Posterior vena cava (tissue), 2 donors: ENCODE results near the gene SNAI1. TPM values are rescaled to one million over a fixed set of nuclear protein-coding genes. Genes with fewer than 3 reads are reported as not detected.
"Not testable (repeated sequence)": the region's sequence is repeated elsewhere in the genome, so short reads cannot be mapped to it uniquely, and the experiment has no call there.

Source experiments
- DNase-seq: peaks from one replicate; pipeline ENCODE4 v3.0.0-alpha.2; 2020; ENCODE audit warnings: low spot score
- intact Hi-C, 2 donors: fragments of 100-400 bp; cut with DNase I; formaldehyde crosslinking; loops; one replicate each; pipeline versions ENCODE4 v1.14.1 to v1.14.2; 2022 to 2023
- total RNA-seq, 2 donors: library from RNA; stranded (reverse); fragmentation: NEBNext Ultra II Directional; extraction: Animal tissue kit (Norgen Biotek cat#: 25700); gene quantifications; one replicate each; pipeline ENCODE4 v1.2.1, GENCODE V29; 2021
- donor health status: DM: yes; HTN: yes; CAD: no.
- donor health status: DM: yes; HTN: yes; CAD: no.

Gene SNAI1
- total RNA-seq, 2 donors from 2014 or later = 8.6 to 8.9 TPM

DNA sequence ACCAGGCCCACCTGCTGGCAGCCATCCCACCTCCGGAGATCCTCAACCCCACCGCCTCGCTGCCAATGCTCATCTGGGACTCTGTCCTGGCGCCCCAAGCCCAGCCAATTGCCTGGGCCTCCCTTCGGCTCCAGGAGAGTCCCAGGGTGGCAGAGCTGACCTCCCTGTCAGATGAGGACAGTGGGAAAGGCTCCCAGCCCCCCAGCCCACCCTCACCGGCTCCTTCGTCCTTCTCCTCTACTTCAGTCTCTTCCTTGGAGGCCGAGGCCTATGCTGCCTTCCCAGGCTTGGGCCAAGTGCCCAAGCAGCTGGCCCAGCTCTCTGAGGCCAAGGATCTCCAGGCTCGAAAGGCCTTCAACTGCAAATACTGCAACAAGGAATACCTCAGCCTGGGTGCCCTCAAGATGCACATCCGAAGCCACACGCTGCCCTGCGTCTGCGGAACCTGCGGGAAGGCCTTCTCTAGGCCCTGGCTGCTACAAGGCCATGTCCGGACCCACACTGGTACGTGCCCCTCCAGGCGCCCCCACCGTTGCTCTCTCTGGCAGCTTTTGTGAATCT lies 1.1 kb downstream of the SNAI1 start:
- intact Hi-C loops = loop anchor here (5.0 to 10.0 kb wide), 3 partner anchors 43 to 191 kb away; no protein-coding TSS in a partner anchor
- DNase-seq = no peak

DNA sequence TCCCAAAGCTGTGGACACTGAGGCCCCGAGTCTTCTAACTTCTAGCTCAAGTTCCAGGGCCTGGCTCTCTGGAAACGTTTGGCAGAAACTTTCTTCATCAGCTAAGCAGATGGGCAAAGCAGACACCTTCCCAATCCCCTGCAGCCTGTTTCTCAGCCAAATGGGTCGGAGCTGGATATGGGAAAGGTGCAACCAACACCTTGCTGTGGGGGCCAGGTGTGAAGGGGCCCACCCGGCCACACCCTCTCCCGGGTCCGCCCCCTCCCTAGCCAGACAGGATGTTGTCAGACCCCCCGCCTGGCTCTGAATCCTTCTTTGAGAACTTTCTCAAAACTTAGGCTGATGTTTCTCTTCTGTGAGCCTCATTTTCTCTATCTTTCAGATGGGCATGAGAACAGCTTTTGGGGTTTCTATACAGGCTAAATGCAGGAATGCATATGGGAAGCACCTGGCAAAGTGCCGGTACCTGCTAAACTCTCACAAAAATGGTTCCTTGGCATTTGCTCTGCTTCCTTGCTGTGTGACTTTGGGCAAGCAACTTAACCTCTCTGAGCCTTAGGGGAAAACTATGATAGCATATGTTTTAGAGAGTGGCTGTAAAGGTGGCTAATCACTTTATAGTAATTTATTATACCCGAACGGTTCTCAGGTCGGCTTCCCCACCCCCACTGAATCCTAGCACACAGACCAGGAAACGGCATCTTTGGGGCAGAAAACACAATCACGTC lies 1.8 kb downstream of the SNAI1 start:
- DNase-seq = no peak
- intact Hi-C loops = loop anchor here (5.0 to 10.0 kb wide), 3 partner anchors 43 to 190 kb away; no protein-coding TSS in a partner anchor

DNA sequence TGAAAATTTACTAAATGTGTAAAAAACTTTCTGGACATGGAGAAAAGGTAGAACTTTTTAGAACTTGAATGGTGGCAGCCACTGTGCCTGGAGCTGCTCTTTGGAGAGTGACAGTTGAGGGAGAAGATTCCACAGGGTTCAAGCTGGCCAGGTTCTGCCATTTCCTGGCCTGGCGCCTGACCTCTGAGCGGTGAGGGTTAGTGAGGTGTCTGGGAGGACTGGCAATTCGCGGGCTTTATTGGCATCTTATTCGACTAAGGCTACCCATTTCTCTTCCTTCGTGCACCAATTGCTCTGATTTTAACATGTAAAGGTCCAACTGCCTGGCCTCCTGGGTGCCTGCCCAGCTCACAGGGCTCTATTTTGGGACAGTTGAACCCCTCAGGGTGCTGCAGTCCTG lies 2.4 kb downstream of the SNAI1 start:
- intact Hi-C loops = loop anchor here in 1 of 2 donors (10.0 kb wide), 1 partner anchor 190 kb away; no protein-coding TSS in a partner anchor
- DNase-seq = no peak

DNA sequence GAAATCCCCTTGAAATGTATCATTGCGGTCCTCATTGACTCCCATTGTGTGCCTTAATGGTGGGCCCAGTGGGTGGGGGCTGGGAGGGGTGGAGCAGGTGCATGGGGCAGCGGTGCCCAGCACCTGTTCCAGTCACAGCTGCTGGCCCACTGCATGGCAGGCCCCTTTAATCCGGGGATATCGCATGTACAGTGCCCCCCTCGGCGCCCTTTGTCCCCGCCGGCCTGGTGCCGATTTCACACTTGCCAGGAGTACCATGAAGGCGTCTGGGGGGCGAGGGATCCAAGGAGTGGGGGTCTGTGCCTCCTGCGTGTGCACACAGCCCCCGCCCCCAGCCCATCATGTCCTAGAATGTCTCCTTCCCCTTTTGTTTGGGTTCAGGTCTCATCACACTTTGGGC lies 2.8 kb downstream of the SNAI1 start:
- DNase-seq = no peak
- intact Hi-C loops = loop anchor here in 1 of 2 donors (10.0 kb wide), 1 partner anchor 189 kb away; no protein-coding TSS in a partner anchor

DNA sequence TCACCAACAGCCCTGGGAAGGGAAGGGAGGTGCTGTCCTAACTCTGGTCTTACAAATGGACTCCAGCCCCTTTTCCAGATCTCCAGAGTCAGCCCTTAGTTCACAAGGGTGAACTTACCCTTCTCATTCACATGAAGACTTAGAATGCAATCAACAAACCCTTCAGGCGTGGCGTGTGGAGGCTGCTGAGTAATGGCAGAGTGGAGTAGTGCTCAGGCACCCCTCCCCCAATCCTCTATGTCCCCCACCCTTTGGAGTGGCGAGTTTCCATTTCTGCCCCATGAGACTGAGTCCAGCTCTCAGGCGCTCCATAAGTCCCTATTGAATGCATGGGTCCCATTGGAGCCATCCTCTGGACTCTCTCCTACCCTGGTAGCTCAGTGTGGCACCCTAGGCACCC lies 3.3 kb downstream of the SNAI1 start:
- intact Hi-C loops = loop anchor here in 1 of 2 donors (10.0 kb wide), 1 partner anchor 189 kb away; no protein-coding TSS in a partner anchor
- DNase-seq = no peak

DNA sequence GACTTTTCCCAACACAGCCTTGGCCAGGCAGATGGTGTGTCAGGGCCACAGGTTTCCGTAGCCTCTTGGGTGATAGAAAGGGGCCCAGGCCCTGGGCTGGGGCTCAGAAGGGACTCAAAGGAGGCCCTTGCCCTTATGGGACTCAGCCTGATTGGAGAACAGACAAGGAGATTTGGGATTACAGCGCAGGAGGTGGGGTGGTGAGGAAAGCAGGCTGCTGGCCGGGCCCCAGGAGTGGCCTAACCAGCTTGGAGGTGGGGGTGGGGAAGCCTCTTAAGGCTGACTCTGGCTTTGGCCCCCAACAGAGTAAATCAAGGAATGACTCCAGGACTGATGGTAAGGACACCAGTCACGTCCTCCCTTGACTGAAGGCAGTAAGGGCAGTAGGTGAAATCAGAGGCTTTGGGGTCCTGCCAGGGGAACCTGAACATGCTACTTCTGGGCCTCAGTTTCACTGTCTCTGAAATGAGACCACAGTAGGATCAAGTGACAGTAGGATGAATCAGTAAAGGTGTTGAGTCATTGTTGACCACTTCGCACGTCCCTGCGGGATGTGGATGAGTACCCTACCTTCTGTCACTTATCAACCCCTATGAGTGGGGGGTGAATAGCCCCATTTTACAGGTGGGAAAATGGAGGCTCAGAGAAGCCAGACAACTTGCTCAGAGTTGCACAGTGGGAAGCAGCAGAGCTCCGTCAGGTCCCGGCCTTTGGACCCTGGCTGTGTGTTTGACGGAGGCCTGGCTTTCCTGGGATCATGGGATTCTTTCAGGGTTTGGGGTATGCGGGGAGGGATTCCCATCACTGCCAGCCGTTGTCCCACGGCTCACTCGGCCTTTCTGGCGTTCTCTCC lies 4.5 kb downstream of the SNAI1 start:
- DNase-seq = no peak
- intact Hi-C loops = loop anchor here in 1 of 2 donors (10.0 kb wide), 1 partner anchor 188 kb away; no protein-coding TSS in a partner anchor

DNA sequence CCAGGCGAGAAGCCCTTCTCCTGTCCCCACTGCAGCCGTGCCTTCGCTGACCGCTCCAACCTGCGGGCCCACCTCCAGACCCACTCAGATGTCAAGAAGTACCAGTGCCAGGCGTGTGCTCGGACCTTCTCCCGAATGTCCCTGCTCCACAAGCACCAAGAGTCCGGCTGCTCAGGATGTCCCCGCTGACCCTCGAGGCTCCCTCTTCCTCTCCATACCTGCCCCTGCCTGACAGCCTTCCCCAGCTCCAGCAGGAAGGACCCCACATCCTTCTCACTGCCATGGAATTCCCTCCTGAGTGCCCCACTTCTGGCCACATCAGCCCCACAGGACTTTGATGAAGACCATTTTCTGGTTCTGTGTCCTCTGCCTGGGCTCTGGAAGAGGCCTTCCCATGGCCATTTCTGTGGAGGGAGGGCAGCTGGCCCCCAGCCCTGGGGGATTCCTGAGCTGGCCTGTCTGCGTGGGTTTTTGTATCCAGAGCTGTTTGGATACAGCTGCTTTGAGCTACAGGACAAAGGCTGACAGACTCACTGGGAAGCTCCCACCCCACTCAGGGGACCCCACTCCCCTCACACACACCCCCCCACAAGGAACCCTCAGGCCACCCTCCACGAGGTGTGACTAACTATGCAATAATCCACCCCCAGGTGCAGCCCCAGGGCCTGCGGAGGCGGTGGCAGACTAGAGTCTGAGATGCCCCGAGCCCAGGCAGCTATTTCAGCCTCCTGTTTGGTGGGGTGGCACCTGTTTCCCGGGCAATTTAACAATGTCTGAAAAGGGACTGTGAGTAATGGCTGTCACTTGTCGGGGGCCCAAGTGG lies 5.3 kb downstream of the SNAI1 start:
- intact Hi-C loops = loop anchor here in 1 of 2 donors (10.0 kb wide), 1 partner anchor 187 kb away; no protein-coding TSS in a partner anchor
- no peak for DNase-seq

DNA sequence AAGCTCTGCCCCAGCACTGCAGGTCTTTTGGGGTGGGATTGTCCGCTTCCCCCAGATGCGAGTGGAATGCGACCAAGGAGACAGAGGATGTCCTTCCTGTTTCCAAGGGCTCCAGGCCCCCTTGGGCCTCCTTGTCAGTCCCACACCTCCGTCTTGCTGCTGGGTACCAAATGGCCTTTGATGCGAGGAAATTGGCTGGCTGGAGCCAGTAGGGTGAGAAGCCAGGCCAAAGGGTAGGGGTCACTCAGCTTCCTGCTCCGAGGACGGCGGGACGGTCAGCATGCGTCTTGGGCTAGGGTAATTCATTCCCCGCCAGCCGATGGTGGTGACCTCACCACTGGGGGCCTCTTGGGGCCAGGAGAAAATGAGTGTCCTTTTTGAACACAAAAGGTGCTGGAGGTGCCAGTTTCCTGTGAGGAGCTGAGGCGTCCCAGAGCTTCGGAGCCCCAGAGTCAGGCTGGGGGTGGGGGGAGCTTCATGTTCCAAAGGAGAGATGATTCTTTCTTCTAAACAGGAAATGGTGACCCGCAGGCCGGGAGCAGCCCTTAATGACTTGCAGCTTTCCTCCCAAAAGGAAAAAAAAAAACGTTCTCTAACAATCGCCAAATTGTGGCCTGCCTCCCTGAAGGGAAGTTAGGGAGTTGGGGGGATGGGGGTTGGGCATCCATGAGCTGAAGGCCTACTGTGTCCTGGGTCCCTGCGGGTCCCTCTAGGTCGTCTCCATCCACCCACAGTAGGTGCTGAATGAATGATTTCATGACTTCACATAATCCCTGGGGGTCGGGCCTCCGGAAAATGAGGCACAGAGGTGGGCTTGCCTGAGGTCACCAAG lies 6.7 kb downstream of the SNAI1 start:
- intact Hi-C loops = loop anchor here in 1 of 2 donors (10.0 kb wide), 1 partner anchor 185 kb away; no protein-coding TSS in a partner anchor
- peak; percentile 92 for DNase-seq

DNA sequence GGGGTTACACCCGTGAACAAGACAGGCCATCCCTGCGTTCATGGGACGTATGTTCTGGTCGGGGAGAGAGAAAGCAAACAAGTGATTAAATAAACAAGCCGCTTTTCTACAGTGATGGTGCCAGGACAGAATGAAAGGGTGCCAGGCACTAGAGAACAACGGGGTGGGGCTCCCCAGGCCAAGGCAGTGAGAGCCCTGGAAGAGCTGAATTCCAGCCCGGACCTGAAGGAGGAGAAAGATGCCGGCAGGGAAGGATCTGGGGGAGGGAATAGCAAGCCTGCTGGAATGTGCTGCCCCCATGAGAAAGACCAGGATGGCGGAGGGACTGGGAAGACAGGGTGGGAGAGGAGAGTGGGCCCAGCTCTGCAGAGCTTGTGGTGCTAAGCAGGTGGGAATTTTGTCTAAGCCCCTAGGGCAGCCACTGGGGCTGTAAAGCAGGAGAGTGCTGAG lies 7.5 kb downstream of the SNAI1 start:
- intact Hi-C loops = no loop called here
- DNase-seq = no peak

DNA sequence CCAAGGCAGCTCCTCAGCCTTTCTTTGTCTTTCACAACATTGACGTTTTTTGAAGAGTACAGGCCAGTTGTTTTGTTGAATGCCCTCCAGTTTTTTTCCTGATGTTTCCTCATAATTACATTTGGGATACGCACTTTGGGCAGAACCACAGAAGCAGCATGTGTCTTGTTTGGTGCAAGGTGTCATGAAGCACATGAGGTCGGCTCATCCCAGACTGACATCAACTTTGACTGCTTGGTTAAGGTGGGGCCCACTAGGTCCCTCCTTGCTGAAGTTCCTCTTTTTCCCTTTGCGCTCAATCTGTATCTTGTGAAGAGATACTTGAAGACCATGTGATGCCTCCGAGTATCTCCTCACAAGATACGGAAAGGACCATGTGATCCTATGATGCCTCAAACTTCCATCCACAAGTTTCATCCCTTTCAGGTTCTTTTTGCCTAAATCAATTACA lies 10.5 kb downstream of the SNAI1 start:
- DNase-seq = no peak
- intact Hi-C loops = no loop called here

DNA sequence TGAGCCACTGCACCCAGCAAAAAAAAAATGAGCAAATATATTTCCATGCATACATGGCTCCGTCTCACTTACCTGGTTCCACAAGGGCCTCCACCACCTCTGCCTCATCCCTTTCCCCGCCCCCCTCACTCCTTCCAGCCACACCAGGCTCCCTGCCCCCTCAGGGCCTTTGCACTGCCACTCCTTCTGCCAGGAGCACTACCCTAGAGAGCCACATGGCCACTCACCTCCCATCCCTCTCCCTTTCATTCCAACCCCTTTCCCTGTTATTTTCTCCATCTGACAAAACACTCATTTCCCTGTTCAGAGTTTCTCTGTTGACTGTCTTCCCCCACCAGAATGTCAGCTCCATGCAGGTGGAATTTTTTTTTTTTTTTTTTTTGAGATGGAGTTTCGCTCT lies 12.8 kb downstream of the SNAI1 start:
- no peak for DNase-seq

DNA sequence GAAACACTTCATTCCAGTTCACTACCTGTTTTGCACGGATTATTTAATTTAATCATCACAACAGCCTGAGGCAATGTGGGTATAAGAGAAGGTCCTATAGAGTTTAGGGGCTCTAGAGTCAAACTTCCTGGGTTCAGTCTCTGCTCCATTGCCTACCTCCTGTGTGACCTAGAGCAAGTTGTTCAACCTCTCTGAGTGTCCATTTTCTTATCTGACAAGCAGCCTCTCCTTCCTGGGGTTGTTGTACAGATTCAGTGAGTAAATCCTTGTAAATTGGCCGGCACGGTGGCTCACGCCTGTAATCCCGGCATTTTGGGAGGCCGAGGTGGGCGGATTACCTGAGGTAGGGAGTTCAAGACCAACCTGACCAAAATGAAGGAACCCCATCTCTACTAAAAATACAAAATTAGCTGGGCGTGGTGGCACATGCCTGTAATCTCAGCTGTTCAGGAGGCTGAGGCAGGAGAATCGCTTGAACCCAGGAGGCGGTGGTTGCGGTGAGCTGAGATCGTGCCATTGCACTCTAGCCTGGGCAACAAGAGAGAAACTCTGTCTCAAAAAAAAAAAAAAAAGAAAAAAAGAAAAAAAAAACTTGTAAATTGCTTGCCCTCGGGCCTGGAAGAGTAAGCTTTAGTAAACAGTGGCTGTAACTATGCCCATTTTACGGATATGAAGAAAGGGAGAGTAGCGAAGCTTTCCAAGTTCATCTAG lies 15.9 kb downstream of the SNAI1 start:
- DNase-seq, intact Hi-C loops: not testable (repeated sequence)

More for the DNA sequence above, 12.8 kb downstream of the SNAI1 start:
- intact Hi-C loops = no loop called here

DNA sequence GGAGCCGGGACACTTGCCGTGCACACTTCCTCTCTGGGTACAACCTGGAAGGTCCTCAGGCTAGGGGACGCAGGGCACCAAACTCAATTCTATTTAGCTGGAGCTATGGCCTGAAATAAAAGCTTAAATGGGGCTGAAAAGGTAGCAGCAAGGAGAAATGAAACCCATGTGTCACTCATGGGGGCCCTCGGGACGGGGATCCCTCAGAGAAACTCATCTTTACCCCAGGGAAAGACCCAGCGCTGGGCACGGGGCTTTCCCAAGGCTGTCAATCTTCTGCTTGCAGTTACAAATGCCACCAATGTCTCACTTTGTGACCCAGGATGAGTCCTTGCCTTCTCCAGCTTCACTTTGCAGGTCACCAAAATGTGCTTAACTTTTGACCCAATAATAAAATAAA lies 16.5 kb downstream of the SNAI1 start:
- DNase-seq = no peak
- intact Hi-C loops = no loop called here

DNA sequence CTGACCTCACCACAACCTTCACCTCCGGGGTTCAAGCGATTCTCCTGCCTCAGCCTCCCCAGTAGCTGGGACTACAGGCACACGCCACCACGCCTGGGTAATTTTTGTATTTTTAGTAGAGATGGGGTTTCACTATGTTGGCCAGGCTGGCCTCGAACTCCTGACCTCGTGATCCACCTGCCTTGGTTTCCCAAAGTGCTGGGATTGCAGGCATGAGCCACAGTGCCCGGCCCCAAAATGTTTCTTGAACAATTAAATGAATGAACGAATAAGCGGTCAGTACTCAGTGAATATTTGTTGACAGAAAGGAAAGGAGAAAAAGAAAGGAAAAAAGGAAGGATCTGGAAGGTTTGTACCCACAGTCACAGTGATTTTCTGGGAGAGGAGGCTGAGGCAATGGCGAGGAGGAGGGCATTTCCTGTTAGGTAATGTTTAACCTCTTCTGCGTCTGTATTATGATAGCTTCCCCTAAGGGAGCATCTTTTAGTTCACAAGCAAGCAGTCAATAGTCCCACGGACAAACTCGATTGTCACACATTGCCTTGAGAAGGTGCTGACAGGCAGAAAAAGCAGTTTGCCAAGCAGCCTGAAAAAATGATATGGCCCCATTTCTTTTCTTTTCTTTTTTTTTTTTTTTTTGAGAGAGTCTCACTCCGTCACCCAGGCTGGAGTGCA lies 17.9 kb downstream of the SNAI1 start:
- DNase-seq, intact Hi-C loops: not testable (repeated sequence)

DNA sequence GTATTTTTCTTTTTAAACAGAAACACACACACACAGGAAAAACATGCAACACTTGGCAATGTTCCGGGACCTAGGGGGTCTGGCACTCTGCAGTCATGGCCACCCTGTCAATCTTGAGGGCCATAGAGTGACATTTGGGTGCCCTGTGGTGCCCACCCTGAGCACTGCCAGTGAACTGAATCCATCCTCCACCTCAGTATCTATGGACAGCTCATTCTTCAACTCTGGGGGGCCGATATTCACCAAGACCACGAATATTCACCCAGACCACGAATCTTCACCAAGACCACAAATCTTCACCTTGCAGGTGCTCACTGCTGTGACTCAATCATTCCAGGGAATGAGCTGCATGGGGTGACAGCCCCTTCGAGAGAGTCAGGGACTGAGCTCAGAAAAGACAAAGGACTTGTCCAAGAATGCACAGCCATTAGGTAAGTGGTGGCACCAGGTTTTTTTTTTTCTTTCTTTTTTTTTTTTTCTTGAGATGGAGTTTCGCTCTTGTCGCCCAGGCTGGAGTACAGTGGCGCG lies 19.1 kb downstream of the SNAI1 start:
- DNase-seq = no peak
- intact Hi-C loops = no loop called here

DNA sequence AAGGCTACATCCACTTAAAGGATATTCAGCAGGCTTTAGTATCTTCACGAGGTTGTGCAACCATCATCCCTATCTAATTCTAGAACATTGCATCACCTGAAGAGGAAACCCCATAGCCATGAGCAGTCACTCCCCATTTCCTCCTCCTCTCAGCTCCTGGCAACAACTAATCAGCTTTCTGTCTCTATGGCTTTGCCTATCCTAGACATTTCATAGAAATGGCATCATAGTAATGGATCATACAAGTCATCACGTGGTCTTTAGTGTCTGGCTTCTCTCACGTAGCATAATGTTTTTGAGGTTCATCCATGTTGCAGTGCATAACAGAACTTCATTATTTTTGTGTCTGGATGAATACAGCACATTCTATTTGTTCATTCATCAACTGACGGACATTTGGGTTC lies 20.5 kb downstream of the SNAI1 start:
- intact Hi-C loops = no loop called here
- no peak for DNase-seq
